Activated CD4-positive, CD25-positive, alpha-beta regulatory T cell treated with anti-CD3 and anti-CD28 coated beads, Interleukin-2, amount 50 U/mL, for 24 hours (primary cell): ENCODE data around the gene OR2T2.
A peak's percentile ranks its signal among the peaks of the same experiment; 100 is the strongest.
"Not testable (repeated sequence)": the region's sequence is repeated elsewhere in the genome, so short reads cannot be mapped to it uniquely, and the experiment has no call there.

Source experiments
- ATAC-seq, 2 donors: fragments of 150-1000 bp; cut with Tn5 transposase; one replicate each; pipeline ENCODE4 v1.10.0; 2021; ENCODE audit warnings: mild to moderate bottlenecking in 1 of 2, moderate library complexity in 1 of 2

Gene OR2T2

DNA sequence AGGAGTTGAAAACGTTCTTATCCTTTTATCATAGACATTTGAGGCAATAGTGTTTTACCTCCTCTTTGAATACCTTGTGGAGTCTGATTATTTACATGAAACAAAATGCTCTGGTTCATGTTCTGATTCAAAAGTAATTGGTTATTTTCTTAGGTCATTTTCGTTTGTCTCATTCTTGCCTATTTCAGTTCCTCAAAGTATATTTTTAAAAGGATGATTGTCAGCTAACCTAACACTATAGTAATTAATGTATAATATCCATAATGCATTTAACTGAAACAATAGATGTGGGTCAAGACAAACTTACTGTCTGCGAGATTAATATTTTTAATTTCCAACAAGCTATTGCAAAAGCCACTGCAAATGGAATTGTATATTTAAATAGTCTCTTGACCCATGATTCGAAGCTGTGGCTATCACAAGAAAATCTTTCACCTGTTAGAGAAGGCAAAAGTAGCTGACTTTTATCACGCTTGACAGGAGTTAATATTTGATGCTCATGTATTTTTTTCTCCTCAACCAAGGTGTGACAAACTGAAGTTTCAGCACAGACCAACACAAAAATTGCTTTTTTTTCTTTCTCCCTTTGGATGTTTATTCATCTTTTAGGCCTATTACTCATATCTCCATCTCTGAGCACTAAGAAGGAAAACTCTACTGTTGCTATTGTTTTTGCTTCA lies 5.2 kb downstream of the OR2T2 start:
- ATAC-seq, result not testable (repeated sequence)

DNA sequence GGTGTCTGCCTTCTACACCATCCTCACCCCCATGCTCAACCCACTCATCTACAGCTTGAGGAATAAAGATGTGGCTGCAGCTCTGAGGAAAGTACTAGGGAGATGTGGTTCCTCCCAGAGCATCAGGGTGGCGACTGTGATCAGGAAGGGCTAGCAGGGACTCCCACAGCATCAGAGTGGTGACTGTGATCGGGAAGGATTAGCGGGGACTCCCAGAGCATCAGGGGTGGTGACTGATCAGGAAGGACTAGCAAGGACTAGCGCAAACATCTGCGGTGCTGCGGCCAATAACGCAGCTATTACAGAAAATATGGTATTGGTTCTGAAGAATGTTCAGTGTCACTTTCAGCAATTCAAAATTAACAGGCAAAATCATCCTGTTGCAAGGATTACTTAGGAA lies 8.2 kb downstream of the OR2T2 start:
- ATAC-seq, result not testable (repeated sequence)

DNA sequence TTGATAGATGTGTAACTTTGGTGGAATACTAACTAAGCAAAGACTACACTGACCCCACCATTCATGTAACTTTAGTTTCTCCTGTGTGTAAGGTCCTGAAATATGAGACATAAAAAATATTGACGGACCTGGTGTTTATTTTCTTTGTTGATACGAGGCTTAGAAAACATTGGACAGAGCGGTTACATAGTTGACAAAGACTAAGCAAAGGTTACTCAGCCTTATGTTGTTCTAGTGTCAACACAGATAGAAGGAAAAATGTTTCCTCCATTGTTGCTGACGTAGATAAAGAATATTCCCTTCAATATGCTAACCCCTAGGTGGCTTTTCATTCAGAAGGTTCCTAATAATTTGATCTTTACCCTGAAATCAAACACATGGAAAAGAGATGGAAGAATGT lies 9.6 kb downstream of the OR2T2 start:
- ATAC-seq, result not testable (repeated sequence)

DNA sequence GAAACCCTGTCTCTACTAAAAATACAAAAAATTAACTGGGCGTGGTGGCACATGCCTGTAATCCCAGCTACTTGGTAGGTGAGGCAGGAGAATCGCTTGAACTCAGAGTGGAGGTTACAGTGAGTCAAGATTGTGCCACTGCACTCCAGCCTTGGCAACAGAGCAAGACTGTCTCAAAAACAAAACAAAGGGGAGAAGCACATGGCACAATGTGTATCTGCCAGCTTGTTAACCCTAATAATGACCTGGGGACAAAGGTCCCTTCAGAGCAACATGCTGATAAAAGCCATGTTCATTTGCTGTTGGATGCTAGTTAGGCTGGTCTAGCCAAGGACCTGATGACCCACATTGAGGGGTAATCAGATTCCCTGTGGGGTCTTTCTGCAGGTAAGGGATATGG lies 11.2 kb downstream of the OR2T2 start:
- not testable (repeated sequence) for ATAC-seq

DNA sequence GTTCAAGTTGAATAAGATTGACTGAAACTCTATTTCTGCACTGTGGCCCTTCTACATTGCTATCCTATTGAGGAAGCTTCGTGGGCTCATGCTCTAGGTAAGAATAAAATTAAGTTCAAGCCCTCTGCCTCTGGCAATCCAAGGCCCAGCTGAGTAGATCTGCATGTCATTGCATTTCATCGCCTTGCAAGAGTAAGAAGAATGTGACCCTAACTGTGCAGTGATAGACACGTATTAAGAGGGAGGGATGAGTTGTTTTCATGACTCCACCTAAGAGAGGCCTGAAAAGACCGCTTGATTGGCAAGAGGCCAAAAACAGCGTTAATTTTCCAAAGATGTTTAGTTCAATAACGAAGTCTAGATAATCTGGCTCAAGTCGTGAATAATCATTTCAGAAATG lies 13.7 kb downstream of the OR2T2 start:
- ATAC-seq, result not testable (repeated sequence)

DNA sequence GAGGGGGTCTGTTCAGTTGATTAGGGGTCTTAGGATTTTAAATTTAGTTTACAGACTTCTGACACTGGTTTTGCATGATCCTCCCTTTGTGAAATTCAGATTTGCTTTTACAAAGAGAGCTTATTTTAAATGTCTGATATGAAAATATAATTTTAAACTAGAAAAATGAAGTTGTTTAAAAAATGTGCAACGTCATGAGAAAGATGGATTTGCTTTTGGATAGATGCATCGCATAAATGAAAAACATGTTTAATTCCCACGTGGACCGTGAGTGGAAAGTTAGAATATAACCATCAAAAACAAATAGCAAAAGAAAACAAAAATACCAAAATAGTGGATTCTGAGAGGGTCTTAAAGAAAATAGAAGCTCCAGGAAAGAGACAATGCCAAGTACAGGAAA lies 25.7 kb downstream of the OR2T2 start:
- no peak for ATAC-seq

DNA sequence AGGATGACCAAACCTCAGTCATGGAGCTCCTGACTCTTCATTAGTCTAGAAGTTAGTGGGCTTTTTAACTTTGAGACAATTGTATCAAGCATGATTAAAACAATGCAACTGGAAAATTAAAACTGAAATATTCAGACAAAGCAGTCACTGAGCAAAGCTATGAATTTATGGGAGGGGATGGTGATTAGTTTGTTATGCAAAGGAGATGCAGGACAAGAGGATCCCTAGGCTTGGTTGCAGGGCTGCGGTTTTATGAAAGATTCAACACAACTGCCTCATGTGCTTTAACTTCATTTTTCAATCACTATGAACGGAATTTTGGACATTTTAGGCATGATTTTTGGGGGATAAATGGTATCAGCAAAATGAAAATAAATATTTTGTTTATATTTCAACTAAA lies 26.7 kb downstream of the OR2T2 start:
- ATAC-seq, result not testable (repeated sequence)

DNA sequence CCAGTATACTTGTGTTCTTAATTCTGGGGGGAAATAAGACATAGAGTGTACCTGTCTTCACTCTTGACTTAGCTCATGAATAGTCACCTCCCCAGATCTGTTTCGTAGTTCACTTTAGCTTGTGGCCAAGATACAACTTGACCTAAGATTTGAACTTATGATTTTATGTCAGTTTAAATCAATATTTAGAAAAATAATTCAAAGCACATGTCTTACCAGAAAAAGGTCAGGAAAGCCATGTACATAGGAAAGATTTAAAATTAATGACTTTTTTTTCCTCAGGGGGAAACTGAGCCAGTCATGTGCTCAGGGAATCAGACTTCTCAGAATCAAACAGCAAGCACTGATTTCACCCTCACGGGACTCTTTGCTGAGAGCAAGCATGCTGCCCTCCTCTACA lies 27.6 kb downstream of the OR2T2 start, which contains the start of gene OR2T3:
Gene OR2T3, plus strand, starts transcription at position 301 of the 400 bp plus-strand sequence. Its CDS starts 0 bp downstream, at position 301.
- ATAC-seq, result not testable (repeated sequence)

DNA sequence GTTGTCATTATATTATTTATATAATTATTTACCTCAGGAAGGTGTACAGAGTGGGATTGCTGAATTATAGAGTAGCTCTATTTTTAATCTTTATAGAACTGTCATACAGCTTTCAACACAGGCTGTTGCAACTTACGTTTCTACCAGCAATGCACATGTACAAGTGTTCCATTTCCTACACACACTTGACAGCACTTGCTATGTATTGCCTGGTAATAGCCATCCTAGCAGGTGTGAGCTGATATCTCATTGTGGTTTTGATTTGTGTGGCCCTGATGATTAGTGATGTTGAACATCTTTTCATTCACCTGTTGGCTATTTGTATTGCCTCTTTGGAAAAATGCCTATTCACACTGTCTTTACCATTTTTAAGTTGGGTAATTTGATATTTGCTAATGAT lies 30.2 kb downstream of the OR2T2 start:
- not testable (repeated sequence) for ATAC-seq

DNA sequence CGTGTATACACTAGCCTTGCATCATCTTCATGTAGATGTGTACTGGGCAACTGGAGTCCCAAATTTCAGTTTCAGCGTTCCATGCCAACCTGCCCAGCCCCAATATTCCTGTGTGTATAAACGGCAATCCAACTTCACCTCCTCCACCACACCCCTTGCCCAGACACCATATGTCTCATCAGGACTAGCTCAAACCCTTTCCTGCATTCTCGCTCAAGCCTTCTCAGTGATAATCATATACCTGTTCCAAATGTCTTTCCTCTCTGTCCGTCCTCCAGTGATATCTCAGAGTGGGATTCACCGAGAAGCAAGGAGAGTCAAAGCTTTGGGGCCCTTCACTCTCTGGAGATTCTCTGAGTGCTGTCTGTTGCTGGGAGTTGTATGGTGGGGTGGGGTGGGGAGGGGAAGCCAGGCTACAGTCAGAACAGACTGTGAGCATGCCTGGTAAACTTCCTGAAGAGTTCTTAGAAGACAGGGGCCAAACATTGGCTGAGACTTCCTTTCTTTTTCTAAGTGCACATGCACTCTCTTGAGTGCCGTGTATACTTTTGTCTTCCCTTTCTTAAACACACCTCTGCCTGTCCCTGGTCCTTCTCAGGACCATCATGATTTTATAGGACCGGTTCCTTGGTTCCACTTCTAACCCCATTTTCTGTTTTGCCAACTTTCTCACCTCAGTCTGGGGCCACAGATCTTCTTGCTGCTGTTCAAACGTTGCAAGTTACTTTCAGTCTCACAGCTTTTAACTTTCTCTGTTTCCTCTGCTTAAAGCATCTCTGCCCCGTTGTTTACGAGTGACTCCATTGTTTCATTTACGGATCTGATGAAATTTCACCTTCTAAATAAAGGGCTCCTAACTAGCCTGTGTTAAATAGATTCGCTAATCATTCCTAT lies 36.5 kb downstream of the OR2T2 start:
- peak; percentile 73 to 79 for ATAC-seq

DNA sequence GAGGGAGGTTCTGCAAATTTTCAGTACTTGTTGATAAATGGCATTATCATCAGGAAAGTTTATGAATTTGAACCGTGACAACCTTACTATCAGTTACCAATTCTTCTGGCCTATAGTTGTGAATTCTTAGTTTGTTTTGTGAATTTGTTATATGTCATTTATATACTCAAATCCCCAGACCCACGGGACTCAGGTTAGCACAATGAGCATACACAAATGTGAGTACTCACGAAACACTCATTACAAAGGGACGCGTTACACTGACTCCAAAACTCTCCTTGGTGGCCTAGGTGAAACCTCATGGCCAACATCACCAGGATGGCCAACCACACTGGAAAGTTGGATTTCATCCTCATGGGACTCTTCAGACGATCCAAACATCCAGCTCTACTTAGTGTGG lies 42.9 kb downstream of the OR2T2 start, which contains the start of gene OR2T5:
Gene OR2T5, plus strand, starts transcription at position 301 of the 400 bp plus-strand sequence. Its CDS starts 0 bp downstream, at position 301.
- not testable (repeated sequence) for ATAC-seq

DNA sequence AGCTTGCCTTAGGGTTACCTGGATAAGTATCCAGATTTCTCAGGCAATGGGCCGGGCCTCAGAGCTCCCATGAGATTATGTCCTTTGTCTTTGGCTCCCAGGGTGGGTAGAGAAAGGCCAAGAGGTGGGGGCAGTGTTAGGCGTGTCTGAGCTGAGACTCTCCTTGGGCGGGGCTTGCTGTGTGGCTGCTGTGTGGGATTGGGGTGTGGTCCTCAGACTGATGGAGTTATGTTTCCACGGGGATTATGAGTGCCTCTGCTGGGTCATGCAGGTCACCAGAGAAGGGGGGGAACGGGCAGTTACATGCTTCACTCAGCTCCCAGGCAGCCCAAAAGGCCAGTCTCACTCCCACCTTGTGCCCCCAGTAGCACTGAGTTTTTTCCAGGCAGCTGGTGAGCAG lies 51.2 kb downstream of the OR2T2 start:
- ATAC-seq, result not testable (repeated sequence)

DNA sequence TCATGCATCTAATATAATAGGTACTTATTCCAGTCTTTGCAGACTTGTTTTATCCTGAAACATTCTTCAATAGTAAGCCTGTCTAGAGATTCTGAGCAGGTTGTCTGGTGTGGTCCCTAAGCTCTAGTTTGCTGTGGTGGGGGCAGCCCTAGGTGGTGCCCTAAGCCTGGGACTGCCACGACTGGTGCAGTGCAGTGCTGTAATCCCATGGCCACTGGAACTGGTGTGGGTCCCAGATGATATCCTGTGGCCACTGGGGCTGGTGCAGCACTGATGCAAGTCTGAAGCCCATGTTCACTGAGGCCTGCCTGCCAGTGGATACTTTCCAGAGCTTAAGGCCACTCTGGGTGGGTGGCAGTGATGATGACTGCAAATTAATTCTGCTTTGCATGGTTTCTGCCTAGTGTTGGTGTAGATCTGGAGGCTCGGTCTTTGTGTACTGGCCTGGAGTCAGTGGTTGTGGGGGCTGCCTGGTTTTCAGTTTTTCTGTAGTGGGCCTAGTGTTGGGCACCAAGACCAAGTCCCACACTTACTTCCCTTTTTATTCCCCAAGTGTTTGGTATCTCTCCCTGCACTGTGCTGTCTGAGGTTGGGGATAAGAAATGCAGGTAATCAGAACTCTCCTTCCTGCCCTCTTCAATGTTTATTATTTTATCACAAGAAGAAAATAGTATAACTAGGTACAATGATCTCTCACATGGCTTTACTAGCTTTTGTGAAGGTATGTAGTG lies 55.0 kb downstream of the OR2T2 start:
- ATAC-seq, result not testable (repeated sequence)
